Caco-2 (cell line): Measurements from ENCODE around the gene HOXA7. TPM values are rescaled to one million over a fixed set of nuclear protein-coding genes. Genes with fewer than 3 reads are reported as not detected.

ENCODE experiments used
- BruUV-seq: library from RNA; stranded (reverse); fragments of 400-500 nt; replicated peaks from 2 replicates; lab custom pipeline; 2021; lab: Mats Ljungman, UMichigan
- CTCF ChIA-PET: fragments of 300-600 bp; sonication (Branson Sonifier 250); formaldehyde crosslinking; loops from one replicate; lab custom pipeline; 2022; ENCODE audit warnings: antibody characterized with exemption; lab: Charles Lee
- POLR2A ChIA-PET: fragments of 300-600 bp; sonication (Branson Sonifier 250); formaldehyde crosslinking; loops from one replicate; lab custom pipeline; 2022; ENCODE audit warnings: antibody characterized with exemption; lab: Charles Lee
- DNase-seq, 2 experiments: peaks; one replicate each; pipeline versions ENCODE4 v3.0.0 to v3.0.0-alpha.2; 2020 to 2022
- H3K27me3 ChIP-seq: replicated peaks from 2 replicates; pipeline ENCODE4 v1.6.0; 2011; ENCODE audit warnings: low read length; ENCODE audit not compliant: control insufficient read depth, insufficient read depth
- H3K36me3 ChIP-seq: 2 replicates; pipeline ENCODE4 v1.5.1; 2011; ENCODE audit warnings: low read length; ENCODE audit not compliant: control insufficient read depth, insufficient read depth
- H3K4me1 ChIP-seq: fragments of 250-450 bp; sonication (Bioruptor Pico); 2 replicates; pipeline ENCODE4 v1.5.1; 2020; ENCODE audit warnings: mild to moderate bottlenecking
- H3K4me3 ChIP-seq: 2 replicates; pipeline ENCODE4 v1.5.1; 2011; ENCODE audit warnings: low read depth, mild to moderate bottlenecking, control low read depth, low read length
- H3K9me3 ChIP-seq: fragments of 250-450 bp; sonication (Bioruptor Pico); 2 replicates; pipeline ENCODE4 v1.5.1; 2020; ENCODE audit warnings: mild to moderate bottlenecking, moderate library complexity
- H3K27ac Mint-ChIP-seq: one replicate; pipeline ENCODE4 v1.8.0; 2022; ENCODE audit warnings: mixed read lengths; ENCODE audit not compliant: unreplicated experiment
- H3K27me3 Mint-ChIP-seq: one replicate; pipeline ENCODE4 v1.8.0; 2022; ENCODE audit warnings: mixed read lengths; ENCODE audit not compliant: insufficient read depth, unreplicated experiment
- H3K36me3 Mint-ChIP-seq: one replicate; pipeline ENCODE4 v1.8.0; 2022; ENCODE audit warnings: mild to moderate bottlenecking, mixed read lengths; ENCODE audit not compliant: insufficient read depth, unreplicated experiment
- H3K4me1 Mint-ChIP-seq: one replicate; pipeline ENCODE4 v1.8.0; 2022; ENCODE audit warnings: low read depth, mixed read lengths; ENCODE audit not compliant: unreplicated experiment
- H3K4me3 Mint-ChIP-seq: one replicate; pipeline ENCODE4 v1.8.0; 2022; ENCODE audit warnings: mild to moderate bottlenecking, moderate library complexity, mixed read lengths; ENCODE audit not compliant: unreplicated experiment
- H3K9me3 Mint-ChIP-seq: one replicate; pipeline ENCODE4 v1.8.0; 2022; ENCODE audit warnings: mixed read lengths; ENCODE audit not compliant: unreplicated experiment
- intact Hi-C: fragments of 100-400 bp; cut with micrococcal nuclease; formaldehyde crosslinking; loops from one replicate; pipeline ENCODE4 v1.10.0; 2022; ENCODE audit not compliant: unreplicated experiment
- total RNA-seq: library from RNA; stranded (reverse); gene quantifications from 2 replicates; pipeline ENCODE4 v1.2.3, GENCODE V29; 2022
- TF ChIP-seq, protein P1 (sequence below), 2 experiments: fragments of 200-600 bp in 1 of 2; IDR thresholded peaks; 1 replicate in 1 of 2; 2 replicates in 1 of 2; pipeline versions ENCODE4 v1.5.1 to v1.8.0; 2011 to 2022; ENCODE audit warnings: antibody characterized with exemption in 1 of 2, control low read depth in 1 of 2, inconsistent platforms in 1 of 2, low read depth in 1 of 2, low read length in 1 of 2, mild to moderate bottlenecking in 1 of 2, moderate library complexity in 1 of 2; ENCODE audit not compliant: insufficient read depth in 1 of 2, severe bottlenecking in 1 of 2, unreplicated experiment in 1 of 2

The HOXA7 gene
- total RNA-seq, 1 experiment from 2014 or later: 19.9 TPM

DNA sequence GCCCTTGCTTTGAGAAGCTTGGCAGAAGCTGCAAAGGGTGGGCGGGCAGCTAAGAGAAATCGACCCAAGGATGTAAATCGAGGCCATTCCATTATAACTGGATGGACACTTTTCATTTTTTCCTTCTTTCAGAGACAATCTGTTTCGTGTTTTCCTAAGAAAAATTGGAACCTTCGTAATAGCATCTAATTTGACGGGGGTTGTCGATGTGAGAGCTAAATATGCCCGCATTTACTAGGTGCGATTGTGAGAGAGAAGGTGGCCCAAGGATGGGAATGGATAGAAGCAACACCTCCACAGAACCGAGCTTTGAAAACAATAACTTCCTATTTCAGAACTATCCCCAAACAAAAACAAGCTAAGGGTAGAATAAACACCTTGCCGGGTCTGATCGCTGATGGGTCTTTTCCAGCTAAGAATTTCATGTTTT, 25.1 kb downstream of the HOXA7 start:
- TF ChIP-seq, protein P1, sequence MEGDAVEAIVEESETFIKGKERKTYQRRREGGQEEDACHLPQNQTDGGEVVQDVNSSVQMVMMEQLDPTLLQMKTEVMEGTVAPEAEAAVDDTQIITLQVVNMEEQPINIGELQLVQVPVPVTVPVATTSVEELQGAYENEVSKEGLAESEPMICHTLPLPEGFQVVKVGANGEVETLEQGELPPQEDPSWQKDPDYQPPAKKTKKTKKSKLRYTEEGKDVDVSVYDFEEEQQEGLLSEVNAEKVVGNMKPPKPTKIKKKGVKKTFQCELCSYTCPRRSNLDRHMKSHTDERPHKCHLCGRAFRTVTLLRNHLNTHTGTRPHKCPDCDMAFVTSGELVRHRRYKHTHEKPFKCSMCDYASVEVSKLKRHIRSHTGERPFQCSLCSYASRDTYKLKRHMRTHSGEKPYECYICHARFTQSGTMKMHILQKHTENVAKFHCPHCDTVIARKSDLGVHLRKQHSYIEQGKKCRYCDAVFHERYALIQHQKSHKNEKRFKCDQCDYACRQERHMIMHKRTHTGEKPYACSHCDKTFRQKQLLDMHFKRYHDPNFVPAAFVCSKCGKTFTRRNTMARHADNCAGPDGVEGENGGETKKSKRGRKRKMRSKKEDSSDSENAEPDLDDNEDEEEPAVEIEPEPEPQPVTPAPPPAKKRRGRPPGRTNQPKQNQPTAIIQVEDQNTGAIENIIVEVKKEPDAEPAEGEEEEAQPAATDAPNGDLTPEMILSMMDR (IDR thresholded peaks at IDR 0.05; ENCODE audit: insufficient read depth in 1 of 2, low read depth in 1 of 2, low read length in 1 of 2, severe bottlenecking in 1 of 2, unreplicated experiment in 1 of 2): no peak
- no peaks in the 10 kb centered on the region for H3K27me3 ChIP-seq

DNA sequence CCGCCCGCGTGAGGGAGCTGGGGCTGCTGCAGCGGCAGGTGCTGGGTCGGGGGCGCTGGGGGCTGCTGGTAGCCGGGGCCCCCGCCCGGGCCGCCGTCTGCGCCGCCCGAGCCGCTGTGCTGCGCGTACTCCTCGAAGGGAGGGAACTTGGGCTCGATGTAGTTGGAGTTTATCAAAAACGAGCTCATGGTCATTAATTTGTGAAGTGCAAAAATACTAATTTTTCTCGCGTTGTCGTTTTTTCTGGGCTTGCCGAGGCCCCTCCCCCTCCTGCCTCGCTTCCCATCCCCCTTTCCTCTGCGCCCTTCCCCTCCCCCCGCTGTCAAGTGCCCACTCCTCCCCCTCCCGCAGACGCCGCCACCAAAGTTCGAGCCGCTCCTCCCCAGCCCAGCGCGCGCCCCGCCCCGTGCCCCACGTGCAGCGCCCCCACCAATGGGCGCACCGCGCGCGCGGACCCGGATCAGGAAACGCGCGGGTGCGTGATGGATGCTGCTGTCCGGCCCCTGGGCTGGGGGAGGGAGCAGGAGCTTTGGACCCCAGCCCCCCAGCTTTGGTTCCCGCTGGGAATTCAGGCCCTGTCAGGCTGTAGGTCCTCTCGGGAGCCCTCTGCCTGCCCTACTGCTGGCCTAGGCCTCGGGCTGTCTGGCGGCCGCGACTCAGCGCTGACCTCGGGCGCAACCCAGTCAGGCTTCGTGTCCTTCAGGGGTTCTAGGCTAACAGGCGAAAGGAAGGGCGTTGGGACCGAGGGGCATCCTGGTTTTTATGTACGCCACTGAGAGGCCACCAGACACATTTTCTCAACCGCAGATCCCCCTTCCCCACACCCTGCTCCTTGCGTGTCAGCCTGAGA, 25.7 kb downstream of the HOXA7 start, which contains the start of gene HOXA4:
TSS of gene HOXA4 (minus strand) at position 218 of the 850 bp plus-strand sequence. CDS start at position 194, 24 bp downstream.
- Mint-ChIP-seq H3K27me3 (no peaks in the 10 kb centered on the region), H3K36me3 (no peaks in the 10 kb centered on the region), H3K4me1 (peaks cover 33% of the 10 kb centered on the region), H3K4me3 (peak within 1 kb of the TSS; percentile 76), H3K27ac (peak within 1 kb of the TSS; percentile 57), H3K9me3 (no peaks in the 10 kb centered on the region)
- Histone ChIP-seq H3K9me3 (no peaks in the 10 kb centered on the region), H3K36me3 (no peaks in the 10 kb centered on the region), H3K27me3 (no peaks in the 10 kb centered on the region), H3K4me3 (peak within 1 kb of the TSS; percentile 53), H3K4me1 (peaks cover 28% of the 10 kb centered on the region)
- ChIA-PET CTCF (interaction anchor here (0.6 to 1.4 kb wide), 6 partner anchors 20 to 450 kb away, joined by 3 to 9 read pairs (median 3); partner anchors contain the start of gene HOXA7), POLR2A (interaction anchor here (0.6 to 2.2 kb wide), 9 partner anchors 8 to 279 kb away, joined by 3 to 19 read pairs (median 3); no protein-coding TSS in a partner anchor)
- intact Hi-C loops: loop anchor here (1.0 to 2.0 kb wide), 2 partner anchors 8 to 16 kb away; no protein-coding TSS in a partner anchor
- no TSS peak for BruUV-seq
- TF ChIP-seq, protein P1 (IDR thresholded peaks at IDR 0.05; ENCODE audit: insufficient read depth in 1 of 2, low read depth in 1 of 2, low read length in 1 of 2, severe bottlenecking in 1 of 2, unreplicated experiment in 1 of 2): no peak
- DNase-seq: peak; percentile 94 to 97

More for the DNA sequence above, 25.1 kb downstream of the HOXA7 start:
- BruUV-seq: TSS peak; percentile 46
- H3K36me3 Mint-ChIP-seq: no peaks in the 10 kb centered on the region
- no peak for DNase-seq
- peak overlapping the region; percentile 57 for H3K27ac Mint-ChIP-seq
- H3K27me3 Mint-ChIP-seq: no peaks in the 10 kb centered on the region
- Histone ChIP-seq H3K4me3 (peak overlapping the region; percentile 53), H3K9me3 (no peaks in the 10 kb centered on the region), H3K36me3 (no peaks in the 10 kb centered on the region), H3K4me1 (peaks cover 29% of the 10 kb centered on the region)
- POLR2A ChIA-PET: interaction anchor here (0.6 to 2.2 kb wide), 7 partner anchors 9 to 77 kb away, joined by 3 to 19 read pairs (median 3); no protein-coding TSS in a partner anchor
- H3K4me1 Mint-ChIP-seq: peaks cover 27% of the 10 kb centered on the region
- CTCF ChIA-PET: interaction anchor here (0.6 to 1.4 kb wide), 5 partner anchors 20 to 274 kb away, joined by 3 to 9 read pairs (median 3); partner anchors contain the start of gene HOXA7
- peak overlapping the region; percentile 76 for H3K4me3 Mint-ChIP-seq
- H3K9me3 Mint-ChIP-seq: no peaks in the 10 kb centered on the region
- intact Hi-C loops: loop anchor here (2.0 kb wide), 1 partner anchor 17 kb away; no protein-coding TSS in a partner anchor
